ENCODE results near the gene PRMT1.

DNA sequence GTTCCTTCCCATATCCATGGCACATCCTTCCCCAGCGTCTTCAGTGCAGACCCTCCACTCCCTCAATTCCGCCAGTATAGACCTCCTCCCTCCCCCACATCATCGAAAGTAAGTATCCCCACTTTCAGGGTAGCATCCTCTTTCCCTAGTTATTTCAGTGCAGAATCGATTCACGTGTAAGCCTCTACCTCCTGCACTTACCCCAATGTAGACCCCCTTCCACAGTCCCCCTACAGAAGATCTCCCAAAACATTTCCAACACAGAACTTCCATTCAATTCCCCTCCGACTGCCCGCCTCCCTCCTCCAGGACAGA, 12.1 kb upstream of the PRMT1 start:
- TF ChIP-seq CTCF (IDR thresholded peaks at IDR 0.05; ENCODE audit: insufficient read depth, low read depth, low read length) (no peak), EZH2 (IDR thresholded peaks at IDR 0.05; ENCODE audit: insufficient read depth, low read length) (no peak)

Measured in astrocyte (in vitro differentiated cells and primary cell).